Activated T-cell treated with anti-CD3 and anti-CD28 coated beads, Interleukin-2, amount 50 U/mL, for 4 hours (primary cell): ENCODE results near the gene CXCL8. TPM values are rescaled to one million over a fixed set of nuclear protein-coding genes. Genes with fewer than 3 reads are reported as not detected.

Experiments used
- ATAC-seq, 2 donors: fragments of 200-7000 bp; cut with Tn5 transposase; one replicate each; pipeline ENCODE4 v1.10.0; 2021
- DNase-seq: peaks from one replicate; pipeline ENCODE4 v3.0.0-alpha.2; 2020
- H3K27me3 Mint-ChIP-seq: one replicate; pipeline ENCODE4 v1.8.0; 2021; ENCODE audit warnings: low read depth, mixed read lengths
- H3K36me3 Mint-ChIP-seq: one replicate; pipeline ENCODE4 v1.8.0; 2022; ENCODE audit warnings: mixed read lengths; ENCODE audit not compliant: insufficient read depth
- H3K4me1 Mint-ChIP-seq: one replicate; pipeline ENCODE4 v1.8.0; 2021; ENCODE audit warnings: low read depth, mixed read lengths
- H3K4me3 Mint-ChIP-seq: one replicate; pipeline ENCODE4 v1.8.0; 2021; ENCODE audit warnings: mild to moderate bottlenecking, moderate library complexity, mixed read lengths
- H3K9me3 Mint-ChIP-seq: one replicate; pipeline ENCODE4 v1.8.0; 2021; ENCODE audit warnings: mixed read lengths
- total RNA-seq, 3 donors: library from RNA; stranded (reverse); gene quantifications; one replicate each; pipeline ENCODE4 v1.2.1, GENCODE V29; 2021

The CXCL8 gene
- total RNA-seq, 3 donors from 2014 or later, result 2.5 to 4.2 (median 3.9) TPM

- DNase-seq, result no peak
- Mint-ChIP-seq H3K4me1 (no peaks in the 10 kb centered on the region), H3K9me3 (no peaks in the 10 kb centered on the region), H3K4me3 (no peak overlapping the region), H3K27me3 (no peaks in the 10 kb centered on the region), H3K36me3 (no peaks in the 10 kb centered on the region)
- no peak for ATAC-seq
Measured at GRCh38 chr4:73707918-73708577, 32.3 kb upstream of the CXCL8 start.

- H3K36me3 Mint-ChIP-seq, result no peaks in the 10 kb centered on the region
- no peak overlapping the region for H3K4me3 Mint-ChIP-seq
- no peaks in the 10 kb centered on the region for H3K27me3 Mint-ChIP-seq
- no peak for DNase-seq
- no peaks in the 10 kb centered on the region for H3K9me3 Mint-ChIP-seq
- no peaks in the 10 kb centered on the region for H3K4me1 Mint-ChIP-seq
- ATAC-seq, result no peak
Measured at GRCh38 chr4:73709451-73710033, 30.8 kb upstream of the CXCL8 start.

GRCh38 chr4:73710094-73710493, 30.3 kb upstream of the CXCL8 start:
- H3K9me3 Mint-ChIP-seq, result no peaks in the 10 kb centered on the region
- no peaks in the 10 kb centered on the region for H3K4me1 Mint-ChIP-seq
- no peaks in the 10 kb centered on the region for H3K36me3 Mint-ChIP-seq
- no peak for ATAC-seq
- H3K27me3 Mint-ChIP-seq, result no peaks in the 10 kb centered on the region
- DNase-seq, result no peak
- no peak overlapping the region for H3K4me3 Mint-ChIP-seq

DNA sequence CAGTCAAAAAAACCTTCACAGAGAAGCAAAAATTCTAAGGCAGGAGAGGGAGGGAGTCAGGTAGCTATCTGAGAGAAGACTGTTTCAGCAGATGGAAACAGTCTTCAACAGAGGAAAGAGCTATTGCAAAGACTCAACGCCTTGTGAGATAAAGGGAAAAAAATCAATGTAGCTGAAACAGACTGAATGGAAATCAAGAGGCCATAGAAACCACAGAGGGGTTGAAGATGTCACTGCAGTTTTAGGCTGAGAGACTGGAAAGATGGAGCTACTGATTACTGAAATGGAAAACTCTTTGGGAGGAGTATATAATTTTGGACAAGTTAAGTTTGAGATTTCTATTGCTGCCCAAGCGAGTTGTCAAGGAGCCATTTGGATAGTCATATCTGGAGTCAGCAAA, 28.4 kb upstream of the CXCL8 start:
- no peak overlapping the region for H3K4me3 Mint-ChIP-seq
- no peaks in the 10 kb centered on the region for H3K4me1 Mint-ChIP-seq
- no peaks in the 10 kb centered on the region for H3K36me3 Mint-ChIP-seq
- no peaks in the 10 kb centered on the region for H3K27me3 Mint-ChIP-seq
- DNase-seq (no peak), ATAC-seq (no peak)
- no peaks in the 10 kb centered on the region for H3K9me3 Mint-ChIP-seq

DNA sequence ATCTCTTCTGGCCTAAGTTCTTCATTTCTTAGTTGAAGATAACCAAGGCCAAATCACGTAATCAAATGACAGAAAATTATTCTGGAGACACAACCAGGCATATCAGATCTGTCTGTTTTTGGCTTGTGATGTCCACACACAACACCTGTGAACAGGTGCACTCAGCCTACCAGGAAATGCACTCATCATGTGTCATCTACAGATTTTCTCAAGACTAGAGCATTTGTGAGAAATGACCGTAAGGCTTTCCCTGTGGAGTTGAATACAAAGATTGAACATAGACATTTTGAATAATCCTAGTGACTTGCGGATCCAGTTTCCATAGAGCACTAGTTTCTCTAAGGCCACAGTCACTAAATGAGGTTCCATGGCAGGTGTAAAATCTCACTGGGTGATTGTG, 26.7 kb upstream of the CXCL8 start:
- no peaks in the 10 kb centered on the region for H3K36me3 Mint-ChIP-seq
- H3K4me3 Mint-ChIP-seq, result no peak overlapping the region
- no peaks in the 10 kb centered on the region for H3K4me1 Mint-ChIP-seq
- no peak for ATAC-seq
- H3K9me3 Mint-ChIP-seq, result no peaks in the 10 kb centered on the region
- DNase-seq, result no peak
- no peaks in the 10 kb centered on the region for H3K27me3 Mint-ChIP-seq

DNA sequence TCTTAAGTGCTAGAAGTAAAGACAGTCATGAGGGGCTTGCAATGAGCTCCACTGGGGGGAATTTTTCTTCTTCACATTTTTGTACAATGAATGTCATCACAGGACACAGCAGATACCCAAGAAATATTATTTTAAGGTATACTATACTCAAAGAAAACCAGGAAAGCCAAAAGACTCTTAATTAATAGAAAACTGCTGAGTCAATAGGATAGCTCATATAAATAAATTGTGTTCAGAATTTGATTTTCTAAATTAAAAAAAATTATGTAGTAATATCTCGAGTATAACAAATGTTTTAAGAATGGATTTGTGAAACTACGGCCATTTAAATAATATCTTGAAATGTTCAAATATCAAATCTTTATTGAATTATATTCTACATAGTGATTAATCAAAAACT, 25.7 kb upstream of the CXCL8 start:
- ATAC-seq, result no peak
- DNase-seq, result no peak
- H3K27me3 Mint-ChIP-seq, result no peaks in the 10 kb centered on the region
- no peaks in the 10 kb centered on the region for H3K36me3 Mint-ChIP-seq
- no peak overlapping the region for H3K4me3 Mint-ChIP-seq
- H3K9me3 Mint-ChIP-seq, result no peaks in the 10 kb centered on the region
- H3K4me1 Mint-ChIP-seq, result no peaks in the 10 kb centered on the region

DNA sequence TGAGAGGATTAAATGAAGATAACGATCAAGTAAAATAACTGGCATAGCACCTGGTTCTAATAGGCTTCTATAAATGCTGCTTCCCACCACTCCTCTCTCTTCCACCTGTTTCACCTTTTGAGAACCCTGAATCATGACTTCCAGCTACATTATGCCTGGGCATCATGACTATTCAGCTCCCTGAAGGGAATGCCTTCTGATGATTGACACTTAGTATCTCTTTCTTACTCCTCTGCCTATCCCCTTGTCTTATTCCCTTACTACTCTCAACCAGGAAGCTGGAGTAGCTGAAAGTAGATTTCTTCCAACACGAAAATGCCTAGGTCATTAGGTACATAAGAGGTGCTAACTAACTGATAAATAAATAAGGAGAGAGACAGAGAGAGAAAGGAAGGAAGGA, 24.7 kb upstream of the CXCL8 start:
- no peaks in the 10 kb centered on the region for H3K27me3 Mint-ChIP-seq
- DNase-seq, result no peak
- H3K4me3 Mint-ChIP-seq, result no peak overlapping the region

DNA sequence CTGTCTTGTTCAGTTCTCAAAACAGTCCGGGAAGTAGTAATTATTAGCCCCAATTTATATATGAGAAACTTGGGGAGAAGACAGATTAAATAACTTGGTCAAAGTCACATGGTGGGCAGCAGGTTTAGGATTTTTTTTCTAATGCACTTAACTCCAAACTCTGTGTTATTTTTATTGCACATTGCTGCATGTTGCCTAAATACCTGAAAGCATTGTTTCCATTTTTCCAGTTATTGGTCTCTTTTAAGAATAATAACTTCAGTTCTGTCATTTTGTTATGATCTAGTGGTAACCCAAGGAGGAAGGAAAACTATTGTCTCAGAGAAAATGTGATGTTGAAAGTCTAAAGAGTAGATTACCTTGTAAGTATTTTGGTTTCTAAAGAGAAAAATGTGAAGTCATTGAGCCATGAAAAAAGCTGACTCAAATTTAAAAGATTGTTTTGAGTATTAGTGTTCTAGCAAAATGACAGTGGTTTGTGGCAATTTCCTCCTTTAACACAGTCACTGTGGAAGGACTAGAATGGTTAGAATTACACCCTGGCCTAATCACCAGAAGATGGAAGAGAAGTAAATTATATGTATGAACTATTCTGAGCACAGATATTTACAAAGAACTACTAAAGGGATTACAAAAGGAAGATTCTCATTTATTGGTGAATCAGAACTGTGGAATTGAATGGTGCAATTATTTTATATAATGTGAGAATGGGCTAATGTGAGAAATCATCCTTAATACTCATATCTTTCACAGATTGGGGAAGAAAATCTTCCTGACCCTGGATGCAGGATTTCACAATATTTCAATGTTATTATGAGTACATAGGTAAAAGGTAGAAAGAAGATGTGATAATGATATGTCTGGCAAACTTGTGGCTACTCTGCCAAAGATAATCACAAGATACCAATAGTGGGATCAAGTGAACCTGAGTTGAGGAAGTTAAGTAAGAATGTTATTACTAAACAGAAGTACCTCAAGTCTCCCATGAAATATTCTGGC, 21.7 kb upstream of the CXCL8 start:
- no peaks in the 10 kb centered on the region for H3K9me3 Mint-ChIP-seq
- no peak overlapping the region for H3K4me3 Mint-ChIP-seq
- no peaks in the 10 kb centered on the region for H3K36me3 Mint-ChIP-seq
- H3K27me3 Mint-ChIP-seq, result no peaks in the 10 kb centered on the region
- H3K4me1 Mint-ChIP-seq, result no peaks in the 10 kb centered on the region
- DNase-seq (no peak), ATAC-seq (no peak)

More for the DNA sequence above, 24.7 kb upstream of the CXCL8 start:
- Mint-ChIP-seq H3K4me1 (no peaks in the 10 kb centered on the region), H3K36me3 (no peaks in the 10 kb centered on the region), H3K9me3 (no peaks in the 10 kb centered on the region)
- no peak for ATAC-seq

- DNase-seq (no peak), ATAC-seq (no peak)
- no peaks in the 10 kb centered on the region for H3K27me3 Mint-ChIP-seq
- no peaks in the 10 kb centered on the region for H3K4me1 Mint-ChIP-seq
- H3K36me3 Mint-ChIP-seq, result no peaks in the 10 kb centered on the region
- H3K4me3 Mint-ChIP-seq, result no peak overlapping the region
- H3K9me3 Mint-ChIP-seq, result no peaks in the 10 kb centered on the region
Measured at GRCh38 chr4:73721435-73721834, 18.9 kb upstream of the CXCL8 start.

DNA sequence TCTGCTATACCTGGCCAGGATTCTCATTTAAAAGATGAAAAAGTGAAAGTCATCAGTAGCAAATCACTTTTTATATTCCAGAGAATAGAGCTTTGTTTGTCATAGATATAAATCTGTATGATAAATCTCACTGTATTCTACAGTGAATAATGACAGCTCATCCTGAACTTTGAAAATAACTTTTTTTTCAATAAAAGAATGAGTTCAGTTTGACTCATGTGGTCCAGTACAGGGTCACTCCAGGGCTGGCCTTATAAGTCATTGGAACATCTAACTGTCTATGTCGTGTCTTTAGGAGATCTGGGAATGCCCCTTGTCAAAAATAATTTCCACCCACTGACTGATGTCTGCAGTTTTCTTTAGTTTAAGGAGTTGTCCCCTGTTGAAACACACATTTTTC, 18.5 kb upstream of the CXCL8 start:
- Mint-ChIP-seq H3K36me3 (no peaks in the 10 kb centered on the region), H3K9me3 (no peaks in the 10 kb centered on the region), H3K4me1 (no peaks in the 10 kb centered on the region), H3K27me3 (no peaks in the 10 kb centered on the region), H3K4me3 (no peak overlapping the region)
- ATAC-seq (no peak), DNase-seq (no peak)

- DNase-seq (no peak), ATAC-seq (no peak)
- H3K9me3 Mint-ChIP-seq, result no peaks in the 10 kb centered on the region
- no peaks in the 10 kb centered on the region for H3K36me3 Mint-ChIP-seq
- H3K4me1 Mint-ChIP-seq, result no peaks in the 10 kb centered on the region
- H3K4me3 Mint-ChIP-seq, result no peak overlapping the region
- H3K27me3 Mint-ChIP-seq, result no peaks in the 10 kb centered on the region
Measured at GRCh38 chr4:73723023-73723422, 17.3 kb upstream of the CXCL8 start.

GRCh38 chr4:73723928-73724327, 16.4 kb upstream of the CXCL8 start:
- no peak for DNase-seq
- Mint-ChIP-seq H3K36me3 (no peaks in the 10 kb centered on the region), H3K4me1 (no peaks in the 10 kb centered on the region), H3K27me3 (no peaks in the 10 kb centered on the region), H3K4me3 (no peak overlapping the region), H3K9me3 (no peaks in the 10 kb centered on the region)
- no peak for ATAC-seq

DNA sequence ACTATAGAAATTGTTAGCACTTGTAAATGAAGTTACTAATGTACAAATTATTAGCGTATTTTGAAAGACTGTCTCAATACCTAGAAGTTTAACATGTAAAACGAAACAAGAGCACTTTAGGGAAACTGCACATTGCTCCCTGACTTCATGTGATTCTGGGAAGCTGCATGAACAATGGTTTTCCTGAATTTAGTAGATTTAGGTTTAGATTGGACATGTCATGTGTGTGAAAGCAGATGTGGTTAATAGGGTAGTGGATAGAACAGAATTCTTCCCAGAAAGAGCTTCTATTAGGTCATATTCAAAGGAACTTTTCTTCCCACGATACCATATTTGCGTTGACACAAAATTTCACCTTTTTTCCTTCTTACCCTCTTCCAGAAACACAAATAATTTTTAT, 14.9 kb upstream of the CXCL8 start:
- no peak overlapping the region for H3K4me3 Mint-ChIP-seq
- no peaks in the 10 kb centered on the region for H3K4me1 Mint-ChIP-seq
- H3K27me3 Mint-ChIP-seq, result no peaks in the 10 kb centered on the region
- no peaks in the 10 kb centered on the region for H3K9me3 Mint-ChIP-seq
- ATAC-seq (no peak), DNase-seq (no peak)
- H3K36me3 Mint-ChIP-seq, result no peaks in the 10 kb centered on the region

DNA sequence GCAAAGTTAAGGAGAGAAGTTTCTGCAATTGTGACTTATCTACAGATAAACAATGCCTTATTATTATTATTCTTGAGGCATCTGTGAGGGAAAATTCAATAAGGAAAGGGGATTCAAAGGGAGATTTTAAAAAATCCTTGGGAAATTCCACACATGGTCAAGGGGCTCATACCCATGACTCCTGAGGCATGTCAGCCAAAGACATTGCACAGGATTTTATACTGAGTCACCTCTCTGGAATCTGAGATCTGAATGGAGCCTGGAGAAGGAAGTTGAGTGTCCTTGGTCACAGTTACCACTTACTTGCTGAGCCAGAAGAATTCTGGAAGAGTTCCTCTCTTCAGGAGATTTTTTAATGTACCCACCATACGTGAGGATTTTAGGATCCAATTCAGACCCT, 14.4 kb upstream of the CXCL8 start:
- ATAC-seq (no peak), DNase-seq (no peak)
- no peaks in the 10 kb centered on the region for H3K9me3 Mint-ChIP-seq
- no peaks in the 10 kb centered on the region for H3K36me3 Mint-ChIP-seq
- no peak overlapping the region for H3K4me3 Mint-ChIP-seq
- no peaks in the 10 kb centered on the region for H3K27me3 Mint-ChIP-seq
- no peaks in the 10 kb centered on the region for H3K4me1 Mint-ChIP-seq

DNA sequence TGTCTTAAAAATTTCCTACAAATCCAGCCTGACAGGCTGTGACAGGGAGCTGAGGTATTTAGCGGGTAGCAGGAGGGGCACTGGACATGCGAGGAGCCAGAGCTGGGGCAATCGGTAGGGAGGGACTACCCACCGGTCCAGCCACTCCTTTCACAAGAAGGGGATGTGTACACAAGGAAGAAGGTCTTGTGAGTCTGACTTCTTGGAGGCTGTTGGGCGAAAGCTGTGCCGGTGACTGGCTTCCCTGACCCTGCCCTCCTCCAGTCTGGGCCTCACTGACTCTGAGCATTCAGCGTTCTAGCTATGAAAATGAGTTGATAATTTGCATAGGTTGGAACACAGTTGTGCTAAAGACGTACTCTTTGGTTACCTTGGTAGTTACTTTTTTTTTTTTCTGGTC, 12.7 kb upstream of the CXCL8 start:
- H3K36me3 Mint-ChIP-seq, result no peaks in the 10 kb centered on the region
- H3K4me3 Mint-ChIP-seq, result no peak overlapping the region
- H3K4me1 Mint-ChIP-seq, result no peaks in the 10 kb centered on the region
- ATAC-seq (no peak), DNase-seq (no peak)
- no peaks in the 10 kb centered on the region for H3K27me3 Mint-ChIP-seq
- H3K9me3 Mint-ChIP-seq, result no peaks in the 10 kb centered on the region
